Superior temporal gyrus (tissue), 1 donor: ENCODE results near the gene TMEM204.
"Not testable (repeated sequence)": the region's sequence is repeated elsewhere in the genome, so short reads cannot be mapped to it uniquely, and the experiment has no call there.

Experiments used
- DNase-seq: peaks from one replicate; pipeline ENCODE4 v3.0.0-alpha.2; 2016; ENCODE audit errors: extremely low spot score

TMEM204 gene

GRCh38 chr16:1592446-1592845 lies 59.0 kb downstream of the TMEM204 start:
- DNase-seq = no peak

- DNase-seq = not testable (repeated sequence)
Observed at GRCh38 chr16:1595511-1595910, 62.0 kb downstream of the TMEM204 start.

GRCh38 chr16:1596516-1596915 lies 63.0 kb downstream of the TMEM204 start:
- no peak for DNase-seq

- no peak for DNase-seq
Observed at GRCh38 chr16:1597154-1597553, 63.7 kb downstream of the TMEM204 start.

GRCh38 chr16:1601031-1601430 lies 67.6 kb downstream of the TMEM204 start:
- DNase-seq = no peak

GRCh38 chr16:1601489-1601888 lies 68.0 kb downstream of the TMEM204 start:
- no peak for DNase-seq

GRCh38 chr16:1602285-1602684 lies 68.8 kb downstream of the TMEM204 start:
- no peak for DNase-seq
